Measurements from ENCODE around the gene CCDC74B. TPM values are rescaled to one million over a fixed set of nuclear protein-coding genes. Genes with fewer than 3 reads are reported as not detected.
"Not testable (repeated sequence)": the region's sequence is repeated elsewhere in the genome, so short reads cannot be mapped to it uniquely, and the experiment has no call there.

The CCDC74B gene
- total RNA-seq, 2 donors from 2014 or later = 1.1 to 2.5 TPM

GRCh38 chr2:130150181-130151144, 5.6 kb upstream of the CCDC74B start:
- Histone ChIP-seq H3K4me1 (no peaks in the 10 kb centered on the region), H3K27ac (no peak overlapping the region), H3K4me3 (no peak overlapping the region), H3K36me3 (peaks cover 13% of the 10 kb centered on the region), H3K27me3 (no peaks in the 10 kb centered on the region), H3K9me3 (no peaks in the 10 kb centered on the region)
- DNase-seq (ENCODE audit: low spot score) = no peak
- no peak for TF ChIP-seq CTCF (IDR thresholded peaks at IDR 0.05)

- not testable (repeated sequence) for H3K27me3 ChIP-seq; H3K9me3 ChIP-seq; DNase-seq (ENCODE audit: low spot score); H3K27ac ChIP-seq; H3K4me3 ChIP-seq; H3K4me1 ChIP-seq
- peaks cover 13% of the 10 kb centered on the region for H3K36me3 ChIP-seq
Observed at GRCh38 chr2:130148515-130148914, 3.6 kb upstream of the CCDC74B start.

GRCh38 chr2:130143266-130144039, 1.5 kb downstream of the CCDC74B start:
- H3K27ac ChIP-seq, H3K9me3 ChIP-seq, H3K4me1 ChIP-seq, H3K27me3 ChIP-seq, H3K36me3 ChIP-seq: not testable (repeated sequence)
- H3K4me3 ChIP-seq = peak overlapping the region in 1 of 2 donors; percentile 45
- peak; percentile 40 for DNase-seq (ENCODE audit: low spot score)

- not testable (repeated sequence) for H3K27me3 ChIP-seq, H3K9me3 ChIP-seq, H3K36me3 ChIP-seq, H3K4me1 ChIP-seq, H3K27ac ChIP-seq, H3K4me3 ChIP-seq
- DNase-seq (ENCODE audit: low spot score) = peak; percentile 42
Observed at GRCh38 chr2:130142396-130143265, 2.3 kb downstream of the CCDC74B start.

GRCh38 chr2:130141645-130142370, 3.1 kb downstream of the CCDC74B start:
- H3K27ac ChIP-seq; H3K27me3 ChIP-seq; H3K9me3 ChIP-seq; H3K4me3 ChIP-seq; H3K36me3 ChIP-seq; DNase-seq (ENCODE audit: low spot score); H3K4me1 ChIP-seq: not testable (repeated sequence)

GRCh38 chr2:130141002-130141401, 3.9 kb downstream of the CCDC74B start:
- DNase-seq (ENCODE audit: low spot score); H3K36me3 ChIP-seq; H3K27ac ChIP-seq; H3K9me3 ChIP-seq; H3K4me3 ChIP-seq; H3K27me3 ChIP-seq; H3K4me1 ChIP-seq: not testable (repeated sequence)

GRCh38 chr2:130140516-130140915, 4.4 kb downstream of the CCDC74B start:
- not testable (repeated sequence) for H3K9me3 ChIP-seq; H3K27me3 ChIP-seq; H3K36me3 ChIP-seq; H3K4me1 ChIP-seq; H3K27ac ChIP-seq; H3K4me3 ChIP-seq; DNase-seq (ENCODE audit: low spot score)

- H3K27me3 ChIP-seq; DNase-seq (ENCODE audit: low spot score); H3K4me1 ChIP-seq; H3K36me3 ChIP-seq; H3K4me3 ChIP-seq; H3K9me3 ChIP-seq; H3K27ac ChIP-seq: not testable (repeated sequence)
Observed at GRCh38 chr2:130139331-130140280, 5.3 kb downstream of the CCDC74B start.

- not testable (repeated sequence) for H3K4me3 ChIP-seq; H3K4me1 ChIP-seq; H3K9me3 ChIP-seq; H3K36me3 ChIP-seq; H3K27ac ChIP-seq; DNase-seq (ENCODE audit: low spot score); H3K27me3 ChIP-seq
Observed at GRCh38 chr2:130138841-130139251, 6.1 kb downstream of the CCDC74B start.

GRCh38 chr2:130138326-130138725, 6.6 kb downstream of the CCDC74B start:
- H3K27ac ChIP-seq; H3K4me3 ChIP-seq; H3K27me3 ChIP-seq; DNase-seq (ENCODE audit: low spot score); H3K9me3 ChIP-seq; H3K4me1 ChIP-seq; H3K36me3 ChIP-seq: not testable (repeated sequence)

- not testable (repeated sequence) for H3K27me3 ChIP-seq; DNase-seq (ENCODE audit: low spot score); H3K27ac ChIP-seq; H3K36me3 ChIP-seq; H3K9me3 ChIP-seq; H3K4me3 ChIP-seq; H3K4me1 ChIP-seq
Observed at GRCh38 chr2:130137118-130137517, 7.8 kb downstream of the CCDC74B start.

GRCh38 chr2:130136546-130136945, 8.4 kb downstream of the CCDC74B start:
- H3K27ac ChIP-seq; H3K4me3 ChIP-seq; H3K9me3 ChIP-seq; H3K4me1 ChIP-seq; H3K36me3 ChIP-seq; DNase-seq (ENCODE audit: low spot score); H3K27me3 ChIP-seq: not testable (repeated sequence)

Measured in right atrium auricular region (tissue), 2 donors.